Measurements from ENCODE around the gene BLTP3B.

The BLTP3B gene

GRCh38 chr12:100133200-100133599 lies 9.5 kb downstream of the BLTP3B start:
- Histone ChIP-seq H3K9me3 (ENCODE audit: control insufficient read depth, insufficient read depth, low read length) (no peaks in the 10 kb centered on the region), H3K27me3 (ENCODE audit: control insufficient read depth, insufficient read depth, low read length) (no peaks in the 10 kb centered on the region), H3K4me3 (ENCODE audit: low read depth, low read length) (no peak overlapping the region), H3K9ac (ENCODE audit: low read depth, low read length) (no peak overlapping the region), H3K36me3 (ENCODE audit: control insufficient read depth, insufficient read depth, low read length) (peaks cover 2% of the 10 kb centered on the region), H3K4me1 (ENCODE audit: control insufficient read depth, insufficient read depth, low read length) (peaks cover 7% of the 10 kb centered on the region)

GRCh38 chr12:100128512-100128908 lies 14.2 kb downstream of the BLTP3B start:
- H3K4me3 ChIP-seq (ENCODE audit: low read depth, low read length): no peak overlapping the region
- no peaks in the 10 kb centered on the region for H3K27me3 ChIP-seq (ENCODE audit: control insufficient read depth, insufficient read depth, low read length)
- peaks cover 2% of the 10 kb centered on the region for H3K36me3 ChIP-seq (ENCODE audit: control insufficient read depth, insufficient read depth, low read length)
- peaks cover 12% of the 10 kb centered on the region for H3K4me1 ChIP-seq (ENCODE audit: control insufficient read depth, insufficient read depth, low read length)
- H3K9ac ChIP-seq (ENCODE audit: low read depth, low read length): no peak overlapping the region
- no peaks in the 10 kb centered on the region for H3K9me3 ChIP-seq (ENCODE audit: control insufficient read depth, insufficient read depth, low read length)

DNA sequence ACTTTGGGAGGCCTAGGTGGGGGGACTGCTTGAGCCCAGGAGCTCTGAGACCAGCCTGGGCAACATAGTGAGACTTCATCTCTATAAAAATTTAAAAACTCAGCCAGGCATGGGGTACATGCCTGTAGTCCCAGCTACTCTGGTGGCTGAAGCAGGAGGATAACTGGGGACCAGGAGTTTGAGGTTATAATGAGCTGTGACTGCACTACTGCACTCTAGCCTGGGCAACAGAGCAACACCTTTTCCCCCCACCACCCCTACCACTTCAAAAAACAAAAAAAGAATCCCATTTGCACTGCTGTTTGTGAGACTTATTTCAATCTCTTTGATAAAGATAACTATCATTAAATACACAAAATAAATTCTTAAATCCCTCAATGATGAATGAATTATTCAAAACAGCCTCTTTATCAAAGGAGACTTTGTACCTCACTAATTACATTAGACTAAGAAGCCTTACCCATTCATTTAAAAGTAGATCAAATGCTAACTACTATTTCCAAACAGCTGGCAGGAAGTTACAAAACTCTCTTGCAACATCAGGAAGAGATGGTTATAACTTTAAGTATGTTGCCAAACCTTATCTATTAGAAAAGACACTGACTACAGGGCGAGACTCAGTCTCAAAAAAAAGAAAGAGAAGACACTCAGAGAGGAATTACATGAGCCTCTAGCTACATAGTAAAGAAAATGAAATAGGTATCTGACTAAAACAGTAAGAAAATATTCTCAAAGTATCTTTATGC lies 14.7 kb downstream of the BLTP3B start:
- Histone ChIP-seq H3K9ac (ENCODE audit: low read depth, low read length) (no peak overlapping the region), H3K27me3 (ENCODE audit: control insufficient read depth, insufficient read depth, low read length) (no peaks in the 10 kb centered on the region), H3K36me3 (ENCODE audit: control insufficient read depth, insufficient read depth, low read length) (peaks cover 2% of the 10 kb centered on the region), H3K4me1 (ENCODE audit: control insufficient read depth, insufficient read depth, low read length) (peaks cover 12% of the 10 kb centered on the region), H3K4me3 (ENCODE audit: low read depth, low read length) (no peak overlapping the region), H3K9me3 (ENCODE audit: control insufficient read depth, insufficient read depth, low read length) (no peaks in the 10 kb centered on the region)

- no peaks in the 10 kb centered on the region for H3K9me3 ChIP-seq (ENCODE audit: control insufficient read depth, insufficient read depth, low read length)
- peaks cover 8% of the 10 kb centered on the region for H3K4me1 ChIP-seq (ENCODE audit: control insufficient read depth, insufficient read depth, low read length)
- H3K36me3 ChIP-seq (ENCODE audit: control insufficient read depth, insufficient read depth, low read length): no peaks in the 10 kb centered on the region
- H3K27me3 ChIP-seq (ENCODE audit: control insufficient read depth, insufficient read depth, low read length): no peaks in the 10 kb centered on the region
- H3K4me3 ChIP-seq (ENCODE audit: low read depth, low read length): no peak overlapping the region
- H3K9ac ChIP-seq (ENCODE audit: low read depth, low read length): no peak overlapping the region
Measured at GRCh38 chr12:100123316-100124095, 19.2 kb downstream of the BLTP3B start.

DNA sequence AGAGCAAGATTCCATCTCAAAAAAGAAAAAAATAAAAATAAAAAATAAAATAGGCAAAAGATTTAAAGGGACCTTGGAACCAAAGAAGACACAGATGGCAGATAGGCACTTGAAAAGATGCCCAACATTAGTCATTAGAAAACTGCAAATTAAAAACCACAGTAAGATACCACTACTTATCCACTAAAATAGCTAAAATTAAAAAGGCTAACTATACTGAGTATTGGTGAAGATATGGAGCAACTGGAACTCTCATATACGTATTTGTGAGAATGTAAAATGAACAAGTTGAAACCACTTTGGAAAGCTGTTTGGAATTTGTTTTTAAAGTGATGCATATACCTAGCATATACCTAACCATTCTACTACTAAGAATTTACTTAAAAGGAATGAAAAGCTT lies 22.3 kb downstream of the BLTP3B start:
- Histone ChIP-seq H3K4me1 (ENCODE audit: control insufficient read depth, insufficient read depth, low read length) (no peaks in the 10 kb centered on the region), H3K4me3 (ENCODE audit: low read depth, low read length) (no peak overlapping the region), H3K27me3 (ENCODE audit: control insufficient read depth, insufficient read depth, low read length) (no peaks in the 10 kb centered on the region), H3K36me3 (ENCODE audit: control insufficient read depth, insufficient read depth, low read length) (no peaks in the 10 kb centered on the region), H3K9ac (ENCODE audit: low read depth, low read length) (no peak overlapping the region), H3K9me3 (ENCODE audit: control insufficient read depth, insufficient read depth, low read length) (no peaks in the 10 kb centered on the region)

DNA sequence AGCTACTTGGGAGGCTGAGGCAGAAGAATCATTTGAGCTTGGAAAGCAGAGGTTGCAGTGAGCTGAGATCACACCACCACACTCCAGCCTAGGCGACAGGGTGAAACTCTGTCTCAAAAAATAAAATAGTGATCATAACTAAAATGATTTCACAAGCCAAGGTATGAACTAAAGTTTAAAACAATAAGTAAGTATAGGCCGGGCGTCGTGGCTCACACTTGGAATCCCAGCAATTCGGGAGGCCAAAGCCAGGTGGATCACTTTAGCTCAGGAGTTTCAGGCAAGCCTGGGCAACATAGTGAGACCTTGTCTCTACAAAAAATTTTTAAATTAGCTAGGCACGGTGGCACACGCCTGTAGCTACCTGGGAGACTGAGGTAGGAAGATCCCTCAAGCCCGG lies 27.4 kb downstream of the BLTP3B start:
- Histone ChIP-seq H3K9ac (ENCODE audit: low read depth, low read length) (no peak overlapping the region), H3K9me3 (ENCODE audit: control insufficient read depth, insufficient read depth, low read length) (no peaks in the 10 kb centered on the region), H3K4me1 (ENCODE audit: control insufficient read depth, insufficient read depth, low read length) (no peaks in the 10 kb centered on the region), H3K4me3 (ENCODE audit: low read depth, low read length) (no peak overlapping the region), H3K36me3 (ENCODE audit: control insufficient read depth, insufficient read depth, low read length) (no peaks in the 10 kb centered on the region), H3K27me3 (ENCODE audit: control insufficient read depth, insufficient read depth, low read length) (no peaks in the 10 kb centered on the region)

DNA sequence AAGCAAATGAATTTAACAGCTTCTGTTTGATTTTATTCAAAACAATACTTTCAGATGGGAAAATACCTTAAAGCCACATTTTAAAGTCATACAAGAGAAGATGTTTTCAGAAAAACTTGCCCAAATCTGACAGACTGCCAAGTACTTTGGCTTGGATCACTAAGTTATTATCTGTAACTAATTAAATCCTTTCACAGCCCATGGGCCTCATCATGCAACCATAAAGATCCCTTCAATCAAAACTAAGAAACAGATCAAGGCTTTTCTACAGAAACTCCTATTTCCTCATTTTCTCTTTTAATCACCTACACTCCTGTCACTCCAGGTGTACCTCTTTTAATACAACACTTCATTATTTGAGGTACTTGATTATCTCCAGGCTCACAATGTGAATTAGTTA lies 28.1 kb downstream of the BLTP3B start:
- no peaks in the 10 kb centered on the region for H3K36me3 ChIP-seq (ENCODE audit: control insufficient read depth, insufficient read depth, low read length)
- H3K4me3 ChIP-seq (ENCODE audit: low read depth, low read length): no peak overlapping the region
- H3K27me3 ChIP-seq (ENCODE audit: control insufficient read depth, insufficient read depth, low read length): no peaks in the 10 kb centered on the region
- H3K9me3 ChIP-seq (ENCODE audit: control insufficient read depth, insufficient read depth, low read length): no peaks in the 10 kb centered on the region
- H3K9ac ChIP-seq (ENCODE audit: low read depth, low read length): no peak overlapping the region
- no peaks in the 10 kb centered on the region for H3K4me1 ChIP-seq (ENCODE audit: control insufficient read depth, insufficient read depth, low read length)

GRCh38 chr12:100110276-100110675 lies 32.4 kb downstream of the BLTP3B start:
- no peaks in the 10 kb centered on the region for H3K4me1 ChIP-seq (ENCODE audit: control insufficient read depth, insufficient read depth, low read length)
- peaks cover 4% of the 10 kb centered on the region for H3K36me3 ChIP-seq (ENCODE audit: control insufficient read depth, insufficient read depth, low read length)
- no peak overlapping the region for H3K9ac ChIP-seq (ENCODE audit: low read depth, low read length)

DNA sequence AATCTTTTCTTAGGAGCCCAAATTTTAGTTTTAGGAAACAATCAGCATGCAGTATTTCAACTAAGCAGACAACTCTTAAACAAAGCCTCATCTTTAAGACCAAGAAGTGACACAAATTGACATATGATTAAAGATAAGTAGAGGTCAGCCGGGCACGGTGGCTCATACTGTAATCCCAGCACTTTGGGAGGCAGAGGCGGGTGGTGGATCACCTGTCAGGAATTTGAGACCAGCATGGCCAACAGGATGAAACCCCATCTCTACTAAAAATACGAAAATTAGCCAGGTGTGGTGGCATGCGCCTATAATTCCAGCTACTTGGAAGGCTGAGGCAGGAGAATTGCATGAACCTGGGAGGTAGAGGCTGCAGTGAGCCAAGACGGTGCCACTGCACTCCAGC lies 35.8 kb downstream of the BLTP3B start:
- H3K9me3 ChIP-seq (ENCODE audit: control insufficient read depth, insufficient read depth, low read length): no peaks in the 10 kb centered on the region
- peaks cover 4% of the 10 kb centered on the region for H3K36me3 ChIP-seq (ENCODE audit: control insufficient read depth, insufficient read depth, low read length)
- no peak overlapping the region for H3K4me3 ChIP-seq (ENCODE audit: low read depth, low read length)
- H3K4me1 ChIP-seq (ENCODE audit: control insufficient read depth, insufficient read depth, low read length): no peaks in the 10 kb centered on the region
- H3K9ac ChIP-seq (ENCODE audit: low read depth, low read length): no peak overlapping the region
- H3K27me3 ChIP-seq (ENCODE audit: control insufficient read depth, insufficient read depth, low read length): no peaks in the 10 kb centered on the region

More at GRCh38 chr12:100110276-100110675, 32.4 kb downstream of the BLTP3B start:
- no peaks in the 10 kb centered on the region for H3K9me3 ChIP-seq (ENCODE audit: control insufficient read depth, insufficient read depth, low read length)
- no peaks in the 10 kb centered on the region for H3K27me3 ChIP-seq (ENCODE audit: control insufficient read depth, insufficient read depth, low read length)
- no peak overlapping the region for H3K4me3 ChIP-seq (ENCODE audit: low read depth, low read length)

- Histone ChIP-seq H3K36me3 (ENCODE audit: control insufficient read depth, insufficient read depth, low read length) (peaks cover 4% of the 10 kb centered on the region), H3K9ac (ENCODE audit: low read depth, low read length) (no peak overlapping the region), H3K4me1 (ENCODE audit: control insufficient read depth, insufficient read depth, low read length) (no peaks in the 10 kb centered on the region), H3K4me3 (ENCODE audit: low read depth, low read length) (no peak overlapping the region), H3K27me3 (ENCODE audit: control insufficient read depth, insufficient read depth, low read length) (no peaks in the 10 kb centered on the region), H3K9me3 (ENCODE audit: control insufficient read depth, insufficient read depth, low read length) (no peaks in the 10 kb centered on the region)
Measured at GRCh38 chr12:100105661-100106060, 37.0 kb downstream of the BLTP3B start.

GRCh38 chr12:100101000-100101399 lies 41.7 kb downstream of the BLTP3B start:
- H3K27me3 ChIP-seq (ENCODE audit: control insufficient read depth, insufficient read depth, low read length): no peaks in the 10 kb centered on the region
- no peak overlapping the region for H3K9ac ChIP-seq (ENCODE audit: low read depth, low read length)
- H3K36me3 ChIP-seq (ENCODE audit: control insufficient read depth, insufficient read depth, low read length): peaks cover 3% of the 10 kb centered on the region
- H3K4me3 ChIP-seq (ENCODE audit: low read depth, low read length): no peak overlapping the region
- H3K9me3 ChIP-seq (ENCODE audit: control insufficient read depth, insufficient read depth, low read length): no peaks in the 10 kb centered on the region
- H3K4me1 ChIP-seq (ENCODE audit: control insufficient read depth, insufficient read depth, low read length): no peaks in the 10 kb centered on the region
